ENCODE measurements around the gene DUSP14. TPM values are rescaled to one million over a fixed set of nuclear protein-coding genes. Genes with fewer than 3 reads are reported as not detected.

DUSP14 gene
- total and polyA plus RNA-seq, 9 of the 15 experiments (the other 6 are each of a cell fraction or from before 2014, with no cell fraction given) = 20.2 to 74.0 (median 31.8) TPM

- no peak overlapping the region for H3K4me3 ChIP-seq
- no peak overlapping the region for H3K9ac ChIP-seq (ENCODE audit: insufficient read depth in 1 of 2, low read depth in 2 of 2, low read length in 2 of 2)
- FAIRE-seq (no peak), DNase-seq (ENCODE audit: extremely low read depth in 1 of 4, low spot score in 3 of 4) (no peak), ATAC-seq (no peak)
- WGBS (ENCODE audit: insufficient coverage, low coverage, missing lambda C conversion rate) = 95% methylated on average over 8 of the region's 10 CpGs
- in situ Hi-C loops (cut with MboI) = no loop called here
- H3K27me3 ChIP-seq (ENCODE audit: control insufficient read depth in 2 of 2, insufficient read depth in 2 of 2, low read length in 2 of 2) = no peaks in the 10 kb centered on the region
- H4K20me1 ChIP-seq (replicated peaks; ENCODE audit: control insufficient read depth, insufficient read depth, low read length) = peaks cover 4% of the 10 kb centered on the region; the same call in 1 of the 2 replicates
- H3K27ac ChIP-seq (ENCODE audit: extremely low read depth, low read depth, low read length) = no peak overlapping the region
- H3K9me1 ChIP-seq (ENCODE audit: control insufficient read depth, insufficient read depth, low read length) = no peaks in the 10 kb centered on the region
- H3K4me1 ChIP-seq (replicated peaks in 1 of 2; ENCODE audit: control insufficient read depth in 2 of 2, insufficient read depth in 2 of 2, low read length in 2 of 2) = peaks cover 0 to 6% of the 10 kb centered on the region in 2 experiments; a peak in 3 of 5 replicates
- BruUV-seq (replicated peaks) = no TSS peak
- no peak overlapping the region for H2AFZ ChIP-seq (ENCODE audit: low read depth, low read length)
- no peaks in the 10 kb centered on the region for H3K9me3 ChIP-seq (replicated peaks; ENCODE audit: control insufficient read depth, insufficient read depth, low read depth, low read length)
- ChIA-PET CTCF (ENCODE audit: low intra/inter-chr PET ratio) (interaction anchor here (0.6 kb wide), 1 partner anchor 49 kb away, joined by 5 read pairs; no protein-coding TSS in a partner anchor), POLR2A (interaction anchor here (1.2 kb wide), 1 partner anchor 11 kb away, joined by 4 read pairs; no protein-coding TSS in a partner anchor)
- intact Hi-C loops (cut with micrococcal nuclease) = no loop called here
- H3K79me2 ChIP-seq (ENCODE audit: control insufficient read depth, insufficient read depth, low read length) = peaks cover 7% of the 10 kb centered on the region; the same call in 2 of the 3 replicates
- H3K4me2 ChIP-seq (ENCODE audit: insufficient read depth, low read length) = no peak overlapping the region
- peaks cover 63% of the 10 kb centered on the region; the same call in 2 of the 3 replicates for H3K36me3 ChIP-seq (ENCODE audit: control insufficient read depth, insufficient read depth, low read length)
- TF ChIP-seq YY1 (IDR thresholded peaks at IDR 0.05; ENCODE audit: borderline replicate concordance in 1 of 3, control insufficient read depth in 1 of 3, extremely low read depth in 1 of 3, insufficient read depth in 3 of 3, insufficient read length in 1 of 3, insufficient replicate concordance in 2 of 3, low read depth in 1 of 3, low read length in 2 of 3) = no peak
- no peak for TF ChIP-seq ZFP36 (IDR thresholded peaks at IDR 0.05; ENCODE audit: low read depth, low read length, partially characterized antibody)
- TF ChIP-seq ZBTB8A (IDR thresholded peaks at IDR 0.05; ENCODE audit: partially characterized antibody) = no peak
- TF ChIP-seq CREM (IDR thresholded peaks at IDR 0.05; ENCODE audit: low read depth) = no peak
- no peak for TF ChIP-seq RBM39 (optimal IDR thresholded peaks at IDR 0.05; ENCODE audit: low read depth, low read length)
- no peak for TF ChIP-seq RREB1 (CRISPR knock-in tag; IDR thresholded peaks at IDR 0.05)
- TF ChIP-seq STAG1 (CRISPR knock-in tag; IDR thresholded peaks at IDR 0.05; ENCODE audit: borderline replicate concordance) = no peak
- no peak for TF ChIP-seq ZNF277 (CRISPR knock-in tag; IDR thresholded peaks at IDR 0.05; ENCODE audit: borderline replicate concordance)
- TF ChIP-seq GTF2B (IDR thresholded peaks at IDR 0.05; ENCODE audit: extremely low read depth, insufficient read length) = no peak
- TF ChIP-seq CEBPB (tag; IDR thresholded peaks at IDR 0.05) = no peak
- TF ChIP-seq SP2 (IDR thresholded peaks at IDR 0.05; ENCODE audit: extremely low read depth, low read depth, low read length, poor library complexity, severe bottlenecking) = no peak
- TF ChIP-seq HNRNPL (IDR thresholded peaks at IDR 0.05; ENCODE audit: low read depth, low read length) = no peak
- TF ChIP-seq ZNF75A (CRISPR knock-in tag; IDR thresholded peaks at IDR 0.05) = no peak
Measured at GRCh38 chr17:37513711-37514110, 24.0 kb downstream of the DUSP14 start.
